ENCODE measurements around the gene TTC39C.

- TF ChIP-seq CTCF (IDR thresholded peaks at IDR 0.05) (no peak), POLR2A (IDR thresholded peaks at IDR 0.05) (no peak)
These were observed 1.5 kb upstream of the TTC39C start for GRCh38 chr18:24013051-24013450.
